Pericardium fibroblast (primary cell): ENCODE measurements around the gene CHI3L2. TPM values are rescaled to one million over a fixed set of nuclear protein-coding genes. Genes with fewer than 3 reads are reported as not detected.

Experiments used
- total RNA-seq: library from RNA; depleted of rRNA; stranded (reverse); fragments of >200 nt; gene quantifications from 2 replicates; pipeline ENCODE4 v1.2.3, GENCODE V29; 2015

The CHI3L2 gene
- 0.85 and 8.5 TPM in 2 replicates for total RNA-seq

GRCh38 chr1:111227434-111227833 lies at the start of gene CHI3L2:
Gene CHI3L2, plus strand, starts transcription at chr1:111227713. Its CDS starts 17 bp downstream, at chr1:111227730.

GRCh38 chr1:111199881-111200801 lies 27.4 kb upstream of the CHI3L2 start, which contains the start of gene DENND2D:
Gene DENND2D, minus strand, starts transcription at chr1:111200646. Its CDS starts 187 bp downstream, at chr1:111200459.

GRCh38 chr1:111290630-111291029 lies 63.1 kb downstream of the CHI3L2 start, which contains the start of gene CHIA:
Gene CHIA, plus strand, starts transcription at chr1:111290851. Its CDS starts 19,617 bp downstream, at chr1:111310468.

Other genes starting within 250 kb of the CHI3L2 start
- 31.5 and 44.1 TPM in 2 replicates for gene DRAM2, start 87.6 kb upstream of the CHI3L2 start, total RNA-seq
- 26.0 and 31.0 TPM in 2 replicates for gene CEPT1, start 87.5 kb upstream of the CHI3L2 start, total RNA-seq
- 2.6 and 5.3 TPM in 2 replicates for gene DENND2D, start 27.1 kb upstream of the CHI3L2 start, total RNA-seq
- gene CHIA, start 63.1 kb downstream of the CHI3L2 start, total RNA-seq, result not detected in 2 replicates
- gene OVGP1, start 200.0 kb downstream of the CHI3L2 start, total RNA-seq, result 0.47 and 0.51 TPM in 2 replicates
- 15.8 and 24.3 TPM in 2 replicates for gene WDR77, start 221.5 kb downstream of the CHI3L2 start, total RNA-seq
- gene ATP5PB, start 221.8 kb downstream of the CHI3L2 start, total RNA-seq, result 196 and 205 TPM in 2 replicates
- not detected in 2 replicates for gene C1orf162, start 246.3 kb downstream of the CHI3L2 start, total RNA-seq